ENCODE results near the gene SLC38A7. TPM values are rescaled to one million over a fixed set of nuclear protein-coding genes. Genes with fewer than 3 reads are reported as not detected.
A peak's percentile ranks its signal among the peaks of the same experiment; 100 is the strongest.

The SLC38A7 gene, protein sequence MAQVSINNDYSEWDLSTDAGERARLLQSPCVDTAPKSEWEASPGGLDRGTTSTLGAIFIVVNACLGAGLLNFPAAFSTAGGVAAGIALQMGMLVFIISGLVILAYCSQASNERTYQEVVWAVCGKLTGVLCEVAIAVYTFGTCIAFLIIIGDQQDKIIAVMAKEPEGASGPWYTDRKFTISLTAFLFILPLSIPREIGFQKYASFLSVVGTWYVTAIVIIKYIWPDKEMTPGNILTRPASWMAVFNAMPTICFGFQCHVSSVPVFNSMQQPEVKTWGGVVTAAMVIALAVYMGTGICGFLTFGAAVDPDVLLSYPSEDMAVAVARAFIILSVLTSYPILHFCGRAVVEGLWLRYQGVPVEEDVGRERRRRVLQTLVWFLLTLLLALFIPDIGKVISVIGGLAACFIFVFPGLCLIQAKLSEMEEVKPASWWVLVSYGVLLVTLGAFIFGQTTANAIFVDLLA
- 10 to 100 TPM; 13.8 to 18.3 TPM for total RNA-seq
- polyA plus RNA-seq (ENCODE audit: insufficient read length in 2 of 2): 10 to 100 TPM; 19.8 to 26.7 TPM
- long read RNA-seq, donor 1, full-length matches to known transcripts: 8 of 8 reads
- long read RNA-seq, donor 1, partial matches to known transcripts: 0 of 8 reads
- long read RNA-seq, donor 1, other reads (novel, unspliced or antisense): 0 of 8 reads
- long read RNA-seq, donor 2, full-length matches to known transcripts: 2 of 2 reads
- long read RNA-seq, donor 2, partial matches to known transcripts: 0 of 2 reads
- long read RNA-seq, donor 2, other reads (novel, unspliced or antisense): 0 of 2 reads
- long read RNA-seq, donor 3, full-length matches to known transcripts: 3 of 3 reads
- long read RNA-seq, donor 3, partial matches to known transcripts: 0 of 3 reads
- long read RNA-seq, donor 3, other reads (novel, unspliced or antisense): 0 of 3 reads
- long read RNA-seq, donor 4, full-length matches to known transcripts: 2 of 2 reads
- long read RNA-seq, donor 4, partial matches to known transcripts: 0 of 2 reads
- long read RNA-seq, donor 4, other reads (novel, unspliced or antisense): 0 of 2 reads

DNA sequence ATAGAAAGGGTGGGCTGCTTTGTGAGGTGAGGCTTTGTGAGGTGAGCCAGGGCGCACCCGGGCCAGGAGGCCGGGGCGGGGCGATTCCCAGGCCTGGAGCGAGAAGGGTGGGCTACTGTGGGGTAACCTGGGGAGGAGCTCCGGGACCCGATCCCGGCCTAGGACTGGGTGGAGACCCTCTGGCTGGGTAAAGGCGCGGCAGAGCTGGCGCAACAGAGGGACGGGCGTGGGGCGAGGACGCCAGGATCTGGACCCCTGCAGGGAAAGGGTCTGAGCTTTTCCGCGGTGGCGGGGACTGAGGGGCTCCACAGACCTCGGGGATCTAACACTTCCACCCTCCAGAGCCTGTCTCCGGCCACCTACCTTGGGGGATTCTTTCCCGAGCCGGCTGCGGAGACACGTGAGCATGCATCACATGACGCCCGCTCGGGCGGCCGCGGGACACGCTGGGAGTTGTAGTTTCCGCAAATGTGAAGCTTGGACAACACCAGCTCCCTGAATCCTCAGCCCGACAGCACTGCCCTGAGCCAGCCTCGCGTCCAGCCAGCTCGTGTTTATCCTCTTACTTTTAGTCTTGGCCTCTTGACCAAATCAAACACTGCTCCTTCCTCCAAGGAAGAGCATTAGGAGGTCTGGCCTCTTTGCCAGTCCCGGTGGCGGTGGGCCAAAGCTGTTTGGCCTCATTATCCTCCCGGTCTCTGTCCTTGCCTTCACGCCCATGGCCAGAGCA is at the start of gene SLC38A7:
Gene SLC38A7, minus strand, starts transcription at position 417 of the 730 bp plus-strand sequence. CDS start 4,644 bp downstream, outside the sequence.
- peak; percentile 64 to 96 (median 76) for DNase-seq (ENCODE audit: low read depth in 4 of 6, low spot score in 6 of 6)
- H3K27ac ChIP-seq (ENCODE audit: low read depth, low read length): peak within 1 kb of the TSS; percentile 47
- no peaks in the 10 kb centered on the region for H3K9me3 ChIP-seq (ENCODE audit: control insufficient read depth, insufficient read depth, low read length)
- 6% methylated on average over 41 of the region's 41 CpGs for WGBS (ENCODE audit: insufficient coverage)
- peak within 1 kb of the TSS; percentile 95 for H3K4me3 ChIP-seq (ENCODE audit: low read depth, low read length)
- H3K27me3 ChIP-seq (ENCODE audit: control insufficient read depth, insufficient read depth, low read length): no peaks in the 10 kb centered on the region
- peaks cover 26% of the 10 kb centered on the region for H3K4me1 ChIP-seq (ENCODE audit: control insufficient read depth, insufficient read depth, low read length)
- peaks cover 10% of the 10 kb centered on the region for H3K36me3 ChIP-seq (ENCODE audit: control insufficient read depth, insufficient read depth, low read length)

DNA sequence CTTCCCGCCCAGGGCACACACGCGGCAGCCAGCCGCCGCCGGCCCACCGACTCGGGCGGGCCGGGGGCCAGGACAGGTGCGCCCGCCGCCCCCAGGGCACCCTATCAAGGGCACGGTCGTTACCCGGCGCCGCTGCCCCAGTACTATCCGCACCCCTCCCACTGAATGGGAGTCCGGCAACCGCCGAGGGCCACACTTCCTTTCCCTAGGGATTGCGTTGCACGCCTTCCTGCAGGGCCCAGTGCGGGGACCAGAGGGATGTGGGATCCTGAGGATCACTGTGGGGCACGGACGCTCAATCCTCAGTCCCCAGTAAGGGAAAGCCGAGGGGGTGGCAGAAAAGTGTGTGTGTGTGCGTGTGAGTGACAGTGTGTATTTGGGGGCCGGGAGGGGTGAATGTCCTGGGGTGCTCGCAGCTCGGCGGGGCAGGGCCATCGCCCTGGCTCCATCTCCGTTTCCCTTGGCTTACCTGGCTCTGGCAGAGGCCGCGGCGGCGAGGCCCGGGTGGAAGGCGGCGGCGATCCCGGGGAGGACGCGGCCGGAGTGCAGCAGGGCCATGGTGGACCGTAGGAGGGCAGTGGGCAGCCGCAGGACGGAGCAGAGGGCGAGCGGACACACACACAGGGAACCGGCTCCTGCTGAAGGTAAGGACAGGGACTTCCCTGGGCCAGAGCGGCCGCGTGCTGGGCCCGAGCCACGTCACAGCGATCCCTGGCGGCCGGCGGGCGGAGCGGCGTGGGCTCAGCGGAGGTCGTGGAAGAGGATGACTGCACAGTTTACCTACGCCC is 49.3 kb upstream of the SLC38A7 start, which contains the start of gene GOT2:
Gene GOT2, minus strand, starts transcription at position 646 of the 788 bp plus-strand sequence. Its CDS starts 88 bp downstream, at position 558.
- H3K4me1 ChIP-seq (ENCODE audit: control insufficient read depth, insufficient read depth, low read length): peaks cover 14% of the 10 kb centered on the region
- peak within 1 kb of the TSS; percentile 74 for H3K4me3 ChIP-seq (ENCODE audit: low read depth, low read length)
- no peaks in the 10 kb centered on the region for H3K27me3 ChIP-seq (ENCODE audit: control insufficient read depth, insufficient read depth, low read length)
- under 1% methylated on average over 68 of the region's 68 CpGs for WGBS (ENCODE audit: insufficient coverage)
- peak within 1 kb of the TSS; percentile 47 for H3K27ac ChIP-seq (ENCODE audit: low read depth, low read length)
- H3K9me3 ChIP-seq (ENCODE audit: control insufficient read depth, insufficient read depth, low read length): no peaks in the 10 kb centered on the region
- peak; percentile 53 to 94 (median 71) for DNase-seq (ENCODE audit: low read depth in 4 of 6, low spot score in 6 of 6)
- H3K36me3 ChIP-seq (ENCODE audit: control insufficient read depth, insufficient read depth, low read length): no peaks in the 10 kb centered on the region

- Histone ChIP-seq H3K9me3 (ENCODE audit: control insufficient read depth, insufficient read depth, low read length) (no peaks in the 10 kb centered on the region), H3K36me3 (ENCODE audit: control insufficient read depth, insufficient read depth, low read length) (no peaks in the 10 kb centered on the region), H3K27ac (ENCODE audit: low read depth, low read length) (no peak overlapping the region), H3K4me3 (ENCODE audit: low read depth, low read length) (peak overlapping the region; percentile 74), H3K27me3 (ENCODE audit: control insufficient read depth, insufficient read depth, low read length) (no peaks in the 10 kb centered on the region), H3K4me1 (ENCODE audit: control insufficient read depth, insufficient read depth, low read length) (peaks cover 14% of the 10 kb centered on the region)
- DNase-seq (ENCODE audit: low read depth in 4 of 6, low spot score in 6 of 6): peak in 2 of 6 donors; percentile 15 to 22
- WGBS (ENCODE audit: insufficient coverage): 0% methylated on average over 17 of the region's 23 CpGs
Measured at GRCh38 chr16:58733248-58733670, 48.7 kb upstream of the SLC38A7 start.

- peak in 3 of 6 donors; percentile 3 to 25 (median 23) for DNase-seq (ENCODE audit: low read depth in 4 of 6, low spot score in 6 of 6)
- Histone ChIP-seq H3K36me3 (ENCODE audit: control insufficient read depth, insufficient read depth, low read length) (no peaks in the 10 kb centered on the region), H3K27ac (ENCODE audit: low read depth, low read length) (no peak overlapping the region), H3K27me3 (ENCODE audit: control insufficient read depth, insufficient read depth, low read length) (no peaks in the 10 kb centered on the region), H3K9me3 (ENCODE audit: control insufficient read depth, insufficient read depth, low read length) (no peaks in the 10 kb centered on the region), H3K4me1 (ENCODE audit: control insufficient read depth, insufficient read depth, low read length) (peaks cover 14% of the 10 kb centered on the region), H3K4me3 (ENCODE audit: low read depth, low read length) (peak overlapping the region; percentile 74)
- 30% methylated on average over 4 of the region's 9 CpGs for WGBS (ENCODE audit: insufficient coverage)
Measured at GRCh38 chr16:58732545-58733247, 48.1 kb upstream of the SLC38A7 start.

- no peak for DNase-seq (ENCODE audit: low read depth in 4 of 6, low spot score in 6 of 6)
- H3K9me3 ChIP-seq (ENCODE audit: control insufficient read depth, insufficient read depth, low read length): no peaks in the 10 kb centered on the region
- 89% methylated on average over 3 of the region's 11 CpGs for WGBS (ENCODE audit: insufficient coverage)
- H3K27me3 ChIP-seq (ENCODE audit: control insufficient read depth, insufficient read depth, low read length): no peaks in the 10 kb centered on the region
- no peak overlapping the region for H3K4me3 ChIP-seq (ENCODE audit: low read depth, low read length)
- no peaks in the 10 kb centered on the region for H3K36me3 ChIP-seq (ENCODE audit: control insufficient read depth, insufficient read depth, low read length)
- no peak overlapping the region for H3K27ac ChIP-seq (ENCODE audit: low read depth, low read length)
- peaks cover 14% of the 10 kb centered on the region for H3K4me1 ChIP-seq (ENCODE audit: control insufficient read depth, insufficient read depth, low read length)
Measured at GRCh38 chr16:58730724-58731370, 46.3 kb upstream of the SLC38A7 start.

GRCh38 chr16:58727796-58728568 is 43.4 kb upstream of the SLC38A7 start:
- H3K4me1 ChIP-seq (ENCODE audit: control insufficient read depth, insufficient read depth, low read length): peaks cover 5% of the 10 kb centered on the region

DNA sequence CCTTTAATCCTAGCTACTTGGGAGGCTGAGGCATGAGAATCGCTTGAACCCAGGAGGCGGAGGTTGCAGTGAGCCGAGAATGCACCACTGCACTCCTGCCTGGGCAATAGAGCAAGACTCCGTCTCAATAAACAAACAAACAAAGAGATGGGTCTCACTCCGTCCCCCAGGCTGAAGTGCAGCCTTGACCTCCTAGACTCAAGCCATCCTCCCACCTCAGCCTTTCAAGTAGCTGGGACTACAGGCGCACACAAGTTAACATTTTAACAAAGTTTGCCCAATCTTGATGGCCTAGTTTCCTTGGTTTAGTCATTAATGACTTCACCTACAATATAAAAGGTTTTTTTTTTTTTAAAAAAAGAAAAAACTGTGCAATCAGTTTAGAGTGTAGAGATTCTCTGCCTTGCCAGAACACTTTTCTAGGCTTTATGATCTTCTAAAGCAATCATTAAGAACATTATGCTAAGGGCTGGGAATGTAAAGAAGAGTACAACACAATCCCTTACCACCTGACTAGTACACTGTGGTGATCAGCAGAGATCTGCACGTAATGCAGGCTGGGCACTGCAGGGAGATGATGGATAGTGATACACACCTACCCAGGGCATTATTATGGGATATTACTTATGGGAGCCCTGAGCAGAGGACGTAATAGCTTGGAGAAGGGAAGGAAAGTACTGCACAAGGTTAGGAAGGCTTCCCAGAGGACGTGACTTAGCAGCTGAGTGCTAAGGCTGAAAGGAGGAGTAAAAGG is 42.6 kb upstream of the SLC38A7 start:
- Histone ChIP-seq H3K27ac (ENCODE audit: low read depth, low read length) (no peak overlapping the region), H3K27me3 (ENCODE audit: control insufficient read depth, insufficient read depth, low read length) (no peaks in the 10 kb centered on the region), H3K4me3 (ENCODE audit: low read depth, low read length) (no peak overlapping the region), H3K4me1 (ENCODE audit: control insufficient read depth, insufficient read depth, low read length) (peaks cover 5% of the 10 kb centered on the region), H3K9me3 (ENCODE audit: control insufficient read depth, insufficient read depth, low read length) (no peaks in the 10 kb centered on the region), H3K36me3 (ENCODE audit: control insufficient read depth, insufficient read depth, low read length) (peaks cover 3% of the 10 kb centered on the region)
- WGBS (ENCODE audit: insufficient coverage): 91% methylated on average over 7 of the region's 9 CpGs
- DNase-seq (ENCODE audit: low read depth in 4 of 6, low spot score in 6 of 6): no peak

More at GRCh38 chr16:58727796-58728568, 43.4 kb upstream of the SLC38A7 start:
- H3K9me3 ChIP-seq (ENCODE audit: control insufficient read depth, insufficient read depth, low read length): no peaks in the 10 kb centered on the region
- DNase-seq (ENCODE audit: low read depth in 4 of 6, low spot score in 6 of 6): no peak
- no peak overlapping the region for H3K4me3 ChIP-seq (ENCODE audit: low read depth, low read length)
- WGBS (ENCODE audit: insufficient coverage): 83% methylated on average over 6 of the region's 9 CpGs
- no peaks in the 10 kb centered on the region for H3K27me3 ChIP-seq (ENCODE audit: control insufficient read depth, insufficient read depth, low read length)
- H3K36me3 ChIP-seq (ENCODE audit: control insufficient read depth, insufficient read depth, low read length): no peaks in the 10 kb centered on the region
- H3K27ac ChIP-seq (ENCODE audit: low read depth, low read length): no peak overlapping the region

All from spinal cord (tissue), 10 donors.